Mesendoderm (in vitro differentiated cells): ENCODE results near the gene FBXO24.

Source experiments
- DNase-seq: peaks from one replicate; pipeline ENCODE4 v3.0.0; 2013
- H2AK5ac ChIP-seq: 2 replicates; pipeline ENCODE4 v1.6.1; 2013; ENCODE audit warnings: low read length, inconsistent platforms
- H2BK120ac ChIP-seq: 2 replicates; pipeline ENCODE4 v1.6.1; 2013; ENCODE audit warnings: low read depth, mild to moderate bottlenecking, low read length, moderate library complexity, mixed read lengths
- H2BK15ac ChIP-seq: replicated peaks from 2 replicates; pipeline ENCODE4 v1.6.1; 2013; ENCODE audit warnings: low read depth, mild to moderate bottlenecking, moderate library complexity
- H2BK5ac ChIP-seq: 2 replicates; pipeline ENCODE4 v1.6.1; 2013; ENCODE audit warnings: low read length, inconsistent platforms
- H3K18ac ChIP-seq: 2 replicates; pipeline ENCODE4 v1.6.1; 2013; ENCODE audit warnings: mild to moderate bottlenecking, low read length, mixed read lengths
- H3K23ac ChIP-seq: one replicate; pipeline ENCODE4 v1.6.1; 2013; ENCODE audit warnings: low read length
- H3K27ac ChIP-seq: 2 replicates; pipeline ENCODE4 v1.5.1; 2013; ENCODE audit warnings: low read depth, mild to moderate bottlenecking, inconsistent platforms, low read length, moderate library complexity
- H3K27me3 ChIP-seq: 2 replicates; pipeline ENCODE4 v1.6.1; 2013; ENCODE audit warnings: low read length, control low read depth, mild to moderate bottlenecking, inconsistent platforms; ENCODE audit not compliant: insufficient read depth, poor library complexity
- H3K36me3 ChIP-seq: 2 replicates; pipeline ENCODE4 v1.6.1; 2013; ENCODE audit warnings: low read length, inconsistent platforms; ENCODE audit not compliant: control insufficient read depth, insufficient read depth
- H3K4ac ChIP-seq: one replicate; pipeline ENCODE4 v1.6.1; 2013; ENCODE audit warnings: low read depth, mild to moderate bottlenecking, low read length, moderate library complexity
- H3K4me1 ChIP-seq: 2 replicates; pipeline ENCODE4 v1.6.1; 2013; ENCODE audit warnings: low read depth, low read length, inconsistent platforms; ENCODE audit not compliant: control insufficient read depth
- H3K4me2 ChIP-seq: 2 replicates; pipeline ENCODE4 v1.6.1; 2013; ENCODE audit warnings: low read length
- H3K4me3 ChIP-seq: 2 replicates; pipeline ENCODE4 v1.5.1; 2013; ENCODE audit warnings: mild to moderate bottlenecking, low read length
- H3K56ac ChIP-seq: one replicate; pipeline ENCODE4 v1.6.1; 2013; ENCODE audit warnings: low read length
- H3K79me1 ChIP-seq: 2 replicates; pipeline ENCODE4 v1.6.1; 2013; ENCODE audit warnings: low read length, inconsistent platforms
- H3K79me2 ChIP-seq: 2 replicates; pipeline ENCODE4 v1.6.1; 2013; ENCODE audit warnings: mild to moderate bottlenecking, low read length; ENCODE audit not compliant: control insufficient read depth, insufficient read depth
- H3K9ac ChIP-seq: 2 replicates; pipeline ENCODE4 v1.6.1; 2013; ENCODE audit warnings: low read length, inconsistent platforms
- H4K5ac ChIP-seq: one replicate; pipeline ENCODE4 v1.6.1; 2013; ENCODE audit warnings: low read length
- H4K8ac ChIP-seq: one replicate; pipeline ENCODE4 v1.6.1; 2013; ENCODE audit warnings: low read depth, mild to moderate bottlenecking, control low read depth, low read length, moderate library complexity
- WGBS: extraction: QIAGEN DNeasy Blood & Tissue Kit; methylation state at CpG from one replicate; pipeline ENCODE4 v1.1.7; 2013; ENCODE audit warnings: low lambda C conversion rate, missing lambda C conversion rate; ENCODE audit not compliant: insufficient coverage; ENCODE audit errors: extremely low coverage; 5-methylcytosine and 5-hydroxymethylcytosine counted together

FBXO24 gene

GRCh38 chr7:100604976-100605911, 19.1 kb downstream of the FBXO24 start:
- no CpG with 5 or more reads among the region's 68 CpGs for WGBS
- no peaks in the 10 kb centered on the region for H3K36me3 ChIP-seq
- no peak overlapping the region for H2BK15ac ChIP-seq
- no peak overlapping the region for H4K8ac ChIP-seq
- no peak overlapping the region for H2BK5ac ChIP-seq
- no peak for DNase-seq
- peaks cover 8% of the 10 kb centered on the region for H3K4me1 ChIP-seq
- H4K5ac ChIP-seq = no peak overlapping the region
- peak overlapping the region; percentile 73 for H3K9ac ChIP-seq
- H3K56ac ChIP-seq = peak overlapping the region; percentile 84
- H3K4me3 ChIP-seq = peak overlapping the region; percentile 24
- no peak overlapping the region for H3K18ac ChIP-seq
- no peaks in the 10 kb centered on the region for H3K27me3 ChIP-seq
- no peak overlapping the region for H2BK120ac ChIP-seq
- H3K79me2 ChIP-seq = no peaks in the 10 kb centered on the region
- no peaks in the 10 kb centered on the region for H3K79me1 ChIP-seq
- no peak overlapping the region for H3K4ac ChIP-seq
- H3K4me2 ChIP-seq = peak overlapping the region; percentile 30
- H2AK5ac ChIP-seq = no peak overlapping the region
- H3K23ac ChIP-seq = no peak overlapping the region
- no peak overlapping the region for H3K27ac ChIP-seq

GRCh38 chr7:100606313-100606712, 20.2 kb downstream of the FBXO24 start:
- no CpG with 5 or more reads among the region's 12 CpGs for WGBS
- peaks cover 8% of the 10 kb centered on the region for H3K4me1 ChIP-seq

GRCh38 chr7:100607111-100607510, 21.0 kb downstream of the FBXO24 start:
- Histone ChIP-seq H3K27ac (no peak overlapping the region), H3K4me2 (no peak overlapping the region), H3K4ac (no peak overlapping the region), H2BK15ac (no peak overlapping the region), H3K56ac (no peak overlapping the region), H3K4me1 (peaks cover 8% of the 10 kb centered on the region), H3K36me3 (no peaks in the 10 kb centered on the region), H2BK5ac (no peak overlapping the region), H3K18ac (no peak overlapping the region), H2AK5ac (no peak overlapping the region), H4K5ac (no peak overlapping the region), H3K79me1 (no peaks in the 10 kb centered on the region), H3K9ac (no peak overlapping the region), H2BK120ac (no peak overlapping the region), H3K4me3 (no peak overlapping the region), H3K79me2 (no peaks in the 10 kb centered on the region), H4K8ac (no peak overlapping the region), H3K23ac (no peak overlapping the region), H3K27me3 (no peaks in the 10 kb centered on the region)
- no peak for DNase-seq
- no CpG with 5 or more reads among the region's 8 CpGs for WGBS

More at GRCh38 chr7:100606313-100606712, 20.2 kb downstream of the FBXO24 start:
- no peak overlapping the region for H3K23ac ChIP-seq
- H3K27me3 ChIP-seq = no peaks in the 10 kb centered on the region
- no peak overlapping the region for H3K27ac ChIP-seq
- H3K4me2 ChIP-seq = no peak overlapping the region
- H3K36me3 ChIP-seq = no peaks in the 10 kb centered on the region
- H3K4ac ChIP-seq = no peak overlapping the region
- no peak overlapping the region for H2AK5ac ChIP-seq
- H4K8ac ChIP-seq = no peak overlapping the region
- no peak overlapping the region for H4K5ac ChIP-seq
- DNase-seq = no peak
- no peaks in the 10 kb centered on the region for H3K79me1 ChIP-seq
- no peaks in the 10 kb centered on the region for H3K79me2 ChIP-seq
- no peak overlapping the region for H2BK15ac ChIP-seq
- H3K56ac ChIP-seq = no peak overlapping the region
- H3K9ac ChIP-seq = no peak overlapping the region
- no peak overlapping the region for H2BK120ac ChIP-seq
- H2BK5ac ChIP-seq = no peak overlapping the region
- no peak overlapping the region for H3K18ac ChIP-seq
- no peak overlapping the region for H3K4me3 ChIP-seq

- Histone ChIP-seq H3K79me2 (no peaks in the 10 kb centered on the region), H2BK5ac (no peak overlapping the region), H3K18ac (no peak overlapping the region), H3K27me3 (no peaks in the 10 kb centered on the region), H3K79me1 (no peaks in the 10 kb centered on the region), H3K4me3 (no peak overlapping the region), H4K8ac (no peak overlapping the region), H4K5ac (no peak overlapping the region), H2BK15ac (no peak overlapping the region), H3K4ac (no peak overlapping the region), H3K36me3 (no peaks in the 10 kb centered on the region), H3K27ac (no peak overlapping the region), H3K23ac (no peak overlapping the region), H3K9ac (no peak overlapping the region), H2BK120ac (no peak overlapping the region), H2AK5ac (no peak overlapping the region), H3K56ac (no peak overlapping the region), H3K4me1 (no peaks in the 10 kb centered on the region), H3K4me2 (no peak overlapping the region)
- no CpG with 5 or more reads among the region's 5 CpGs for WGBS
- no peak for DNase-seq
Measured at GRCh38 chr7:100609958-100610357, 23.8 kb downstream of the FBXO24 start.

GRCh38 chr7:100611983-100612729, 26.0 kb downstream of the FBXO24 start, which contains the start of gene MOSPD3:
TSS of gene MOSPD3 (plus strand) at chr7:100612540. CDS start at chr7:100612792, 252 bp downstream.
- DNase-seq = peak; percentile 100
- no CpG with 5 or more reads among the region's 61 CpGs for WGBS
- peak within 1 kb of the TSS; percentile 82 for H3K4me3 ChIP-seq
- H2BK5ac ChIP-seq = no peak within 1 kb of the TSS
- H2BK15ac ChIP-seq = no peak within 1 kb of the TSS
- no peaks in the 10 kb centered on the region for H3K27me3 ChIP-seq
- peak within 1 kb of the TSS; percentile 6 for H3K4ac ChIP-seq
- H3K4me1 ChIP-seq = no peaks in the 10 kb centered on the region
- no peak within 1 kb of the TSS for H4K5ac ChIP-seq
- peak within 1 kb of the TSS; percentile 93 for H3K4me2 ChIP-seq
- H3K36me3 ChIP-seq = no peaks in the 10 kb centered on the region
- H3K18ac ChIP-seq = peak within 1 kb of the TSS; percentile 89
- H3K79me1 ChIP-seq = no peaks in the 10 kb centered on the region
- H3K9ac ChIP-seq = peak within 1 kb of the TSS; percentile 87
- H2BK120ac ChIP-seq = no peak within 1 kb of the TSS
- peak within 1 kb of the TSS; percentile 46 for H3K27ac ChIP-seq
- H4K8ac ChIP-seq = no peak within 1 kb of the TSS
- peak within 1 kb of the TSS; percentile 16 for H3K23ac ChIP-seq
- peak within 1 kb of the TSS; percentile 91 for H3K56ac ChIP-seq
- no peaks in the 10 kb centered on the region for H3K79me2 ChIP-seq
- H2AK5ac ChIP-seq = peak within 1 kb of the TSS; percentile 69
